Stimulated activated CD4-positive, alpha-beta T cell treated with anti-CD3 and anti-CD28 coated beads, Interleukin-12 subunit alpha, Interleukin-12 subunit beta, amount 100 ng/mL, for 48 hours (primary cell): Measurements from ENCODE around the gene TBC1D4.

Source experiments
- DNase-seq, 3 donors: peaks; one replicate each; pipeline ENCODE4 v3.0.0-alpha.2; 2020; ENCODE audit warnings: low read depth in 2 of 3, low spot score in 1 of 3

Gene TBC1D4

GRCh38 chr13:75482070-75482819 is at the start of gene TBC1D4:
TSS of gene TBC1D4 (minus strand) at chr13:75482169. CDS start at chr13:75481767, 402 bp downstream.
- DNase-seq = peak; percentile 36 to 50 (median 41)

GRCh38 chr13:75530549-75530961 is 48.6 kb upstream of the TBC1D4 start:
- no peak for DNase-seq

- no peak for DNase-seq
Observed at GRCh38 chr13:75521956-75522355, 40.0 kb upstream of the TBC1D4 start.

GRCh38 chr13:75518439-75519088 is 36.6 kb upstream of the TBC1D4 start:
- no peak for DNase-seq

- DNase-seq = no peak
Observed at GRCh38 chr13:75514080-75514995, 32.4 kb upstream of the TBC1D4 start.

- no peak for DNase-seq
Observed at GRCh38 chr13:75513271-75513670, 31.3 kb upstream of the TBC1D4 start.

- DNase-seq = no peak
Observed at GRCh38 chr13:75512253-75512652, 30.3 kb upstream of the TBC1D4 start.

- DNase-seq = no peak
Observed at GRCh38 chr13:75511051-75511625, 29.2 kb upstream of the TBC1D4 start.

GRCh38 chr13:75508002-75508548 is 26.1 kb upstream of the TBC1D4 start:
- no peak for DNase-seq

- DNase-seq = no peak
Observed at GRCh38 chr13:75507027-75508001, 25.3 kb upstream of the TBC1D4 start.

GRCh38 chr13:75506018-75506417 is 24.0 kb upstream of the TBC1D4 start:
- DNase-seq = no peak

GRCh38 chr13:75505327-75505726 is 23.4 kb upstream of the TBC1D4 start:
- DNase-seq = no peak

- DNase-seq = no peak
Observed at GRCh38 chr13:75495938-75496337, 14.0 kb upstream of the TBC1D4 start.

GRCh38 chr13:75494491-75494890 is 12.5 kb upstream of the TBC1D4 start:
- no peak for DNase-seq

GRCh38 chr13:75493156-75493555 is 11.2 kb upstream of the TBC1D4 start:
- no peak for DNase-seq

- no peak for DNase-seq
Observed at GRCh38 chr13:75492389-75492788, 10.4 kb upstream of the TBC1D4 start.

- DNase-seq = no peak
Observed at GRCh38 chr13:75491376-75491775, 9.4 kb upstream of the TBC1D4 start.

GRCh38 chr13:75489502-75490263 is 7.7 kb upstream of the TBC1D4 start:
- no peak for DNase-seq
